ENCODE measurements around the gene MLLT10. TPM values are rescaled to one million over a fixed set of nuclear protein-coding genes. Genes with fewer than 3 reads are reported as not detected.

Gene MLLT10
- total and polyA plus RNA-seq, 2 of the 8 experiments (the other 6 are each of a cell fraction or from before 2014, with no cell fraction given): 53.1 to 62.1 TPM

DNA sequence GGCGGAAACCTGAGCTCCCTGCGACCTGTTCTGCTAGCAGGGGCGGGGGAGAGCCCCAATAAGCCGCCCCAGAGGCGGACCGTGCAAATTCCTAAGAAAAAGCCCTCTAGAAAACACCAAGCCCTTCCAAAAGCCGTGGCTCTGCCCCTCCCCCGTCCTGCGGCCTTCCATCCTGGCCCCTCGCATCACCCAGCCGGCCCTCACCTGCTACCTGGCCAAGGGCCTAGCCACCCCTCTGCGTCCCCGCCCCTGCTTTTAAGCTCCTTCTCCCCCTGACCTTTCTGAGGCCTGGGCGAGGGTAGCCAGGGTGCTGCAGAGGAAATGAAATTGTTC is 33.5 kb upstream of the MLLT10 start (continued):
- TF ChIP-seq, protein P1, sequence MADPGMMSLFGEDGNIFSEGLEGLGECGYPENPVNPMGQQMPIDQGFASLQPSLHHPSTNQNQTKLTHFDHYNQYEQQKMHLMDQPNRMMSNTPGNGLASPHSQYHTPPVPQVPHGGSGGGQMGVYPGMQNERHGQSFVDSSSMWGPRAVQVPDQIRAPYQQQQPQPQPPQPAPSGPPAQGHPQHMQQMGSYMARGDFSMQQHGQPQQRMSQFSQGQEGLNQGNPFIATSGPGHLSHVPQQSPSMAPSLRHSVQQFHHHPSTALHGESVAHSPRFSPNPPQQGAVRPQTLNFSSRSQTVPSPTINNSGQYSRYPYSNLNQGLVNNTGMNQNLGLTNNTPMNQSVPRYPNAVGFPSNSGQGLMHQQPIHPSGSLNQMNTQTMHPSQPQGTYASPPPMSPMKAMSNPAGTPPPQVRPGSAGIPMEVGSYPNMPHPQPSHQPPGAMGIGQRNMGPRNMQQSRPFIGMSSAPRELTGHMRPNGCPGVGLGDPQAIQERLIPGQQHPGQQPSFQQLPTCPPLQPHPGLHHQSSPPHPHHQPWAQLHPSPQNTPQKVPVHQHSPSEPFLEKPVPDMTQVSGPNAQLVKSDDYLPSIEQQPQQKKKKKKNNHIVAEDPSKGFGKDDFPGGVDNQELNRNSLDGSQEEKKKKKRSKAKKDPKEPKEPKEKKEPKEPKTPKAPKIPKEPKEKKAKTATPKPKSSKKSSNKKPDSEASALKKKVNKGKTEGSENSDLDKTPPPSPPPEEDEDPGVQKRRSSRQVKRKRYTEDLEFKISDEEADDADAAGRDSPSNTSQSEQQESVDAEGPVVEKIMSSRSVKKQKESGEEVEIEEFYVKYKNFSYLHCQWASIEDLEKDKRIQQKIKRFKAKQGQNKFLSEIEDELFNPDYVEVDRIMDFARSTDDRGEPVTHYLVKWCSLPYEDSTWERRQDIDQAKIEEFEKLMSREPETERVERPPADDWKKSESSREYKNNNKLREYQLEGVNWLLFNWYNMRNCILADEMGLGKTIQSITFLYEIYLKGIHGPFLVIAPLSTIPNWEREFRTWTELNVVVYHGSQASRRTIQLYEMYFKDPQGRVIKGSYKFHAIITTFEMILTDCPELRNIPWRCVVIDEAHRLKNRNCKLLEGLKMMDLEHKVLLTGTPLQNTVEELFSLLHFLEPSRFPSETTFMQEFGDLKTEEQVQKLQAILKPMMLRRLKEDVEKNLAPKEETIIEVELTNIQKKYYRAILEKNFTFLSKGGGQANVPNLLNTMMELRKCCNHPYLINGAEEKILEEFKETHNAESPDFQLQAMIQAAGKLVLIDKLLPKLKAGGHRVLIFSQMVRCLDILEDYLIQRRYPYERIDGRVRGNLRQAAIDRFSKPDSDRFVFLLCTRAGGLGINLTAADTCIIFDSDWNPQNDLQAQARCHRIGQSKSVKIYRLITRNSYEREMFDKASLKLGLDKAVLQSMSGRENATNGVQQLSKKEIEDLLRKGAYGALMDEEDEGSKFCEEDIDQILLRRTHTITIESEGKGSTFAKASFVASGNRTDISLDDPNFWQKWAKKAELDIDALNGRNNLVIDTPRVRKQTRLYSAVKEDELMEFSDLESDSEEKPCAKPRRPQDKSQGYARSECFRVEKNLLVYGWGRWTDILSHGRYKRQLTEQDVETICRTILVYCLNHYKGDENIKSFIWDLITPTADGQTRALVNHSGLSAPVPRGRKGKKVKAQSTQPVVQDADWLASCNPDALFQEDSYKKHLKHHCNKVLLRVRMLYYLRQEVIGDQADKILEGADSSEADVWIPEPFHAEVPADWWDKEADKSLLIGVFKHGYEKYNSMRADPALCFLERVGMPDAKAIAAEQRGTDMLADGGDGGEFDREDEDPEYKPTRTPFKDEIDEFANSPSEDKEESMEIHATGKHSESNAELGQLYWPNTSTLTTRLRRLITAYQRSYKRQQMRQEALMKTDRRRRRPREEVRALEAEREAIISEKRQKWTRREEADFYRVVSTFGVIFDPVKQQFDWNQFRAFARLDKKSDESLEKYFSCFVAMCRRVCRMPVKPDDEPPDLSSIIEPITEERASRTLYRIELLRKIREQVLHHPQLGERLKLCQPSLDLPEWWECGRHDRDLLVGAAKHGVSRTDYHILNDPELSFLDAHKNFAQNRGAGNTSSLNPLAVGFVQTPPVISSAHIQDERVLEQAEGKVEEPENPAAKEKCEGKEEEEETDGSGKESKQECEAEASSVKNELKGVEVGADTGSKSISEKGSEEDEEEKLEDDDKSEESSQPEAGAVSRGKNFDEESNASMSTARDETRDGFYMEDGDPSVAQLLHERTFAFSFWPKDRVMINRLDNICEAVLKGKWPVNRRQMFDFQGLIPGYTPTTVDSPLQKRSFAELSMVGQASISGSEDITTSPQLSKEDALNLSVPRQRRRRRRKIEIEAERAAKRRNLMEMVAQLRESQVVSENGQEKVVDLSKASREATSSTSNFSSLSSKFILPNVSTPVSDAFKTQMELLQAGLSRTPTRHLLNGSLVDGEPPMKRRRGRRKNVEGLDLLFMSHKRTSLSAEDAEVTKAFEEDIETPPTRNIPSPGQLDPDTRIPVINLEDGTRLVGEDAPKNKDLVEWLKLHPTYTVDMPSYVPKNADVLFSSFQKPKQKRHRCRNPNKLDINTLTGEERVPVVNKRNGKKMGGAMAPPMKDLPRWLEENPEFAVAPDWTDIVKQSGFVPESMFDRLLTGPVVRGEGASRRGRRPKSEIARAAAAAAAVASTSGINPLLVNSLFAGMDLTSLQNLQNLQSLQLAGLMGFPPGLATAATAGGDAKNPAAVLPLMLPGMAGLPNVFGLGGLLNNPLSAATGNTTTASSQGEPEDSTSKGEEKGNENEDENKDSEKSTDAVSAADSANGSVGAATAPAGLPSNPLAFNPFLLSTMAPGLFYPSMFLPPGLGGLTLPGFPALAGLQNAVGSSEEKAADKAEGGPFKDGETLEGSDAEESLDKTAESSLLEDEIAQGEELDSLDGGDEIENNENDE (IDR thresholded peaks at IDR 0.05; ENCODE audit: insufficient replicate concordance, low read length): peak; percentile 4
- TF ChIP-seq POLR2A (IDR thresholded peaks at IDR 0.05; ENCODE audit: control extremely low read depth in 1 of 2, low read depth in 2 of 2, low read length in 2 of 2): peak in 1 of 2 experiments; percentile 36; a peak in 1 of 3 replicates
